Neural cell (in vitro differentiated cells): ENCODE measurements around the gene SCN2A.

ENCODE experiments used
- CTCF ChIP-seq: fragments of 450-650 bp; IDR thresholded peaks from 2 replicates; pipeline ENCODE4 v1.5.1; 2014; ENCODE audit warnings: antibody characterized with exemption, mild to moderate bottlenecking, moderate library complexity; ENCODE audit not compliant: poor library complexity, severe bottlenecking
- EP300 ChIP-seq: fragments of 450-650 bp; conservative IDR thresholded peaks from 2 replicates; pipeline ENCODE4 v1.6.1; 2014; ENCODE audit warnings: antibody characterized with exemption, mild to moderate bottlenecking, moderate library complexity; ENCODE audit not compliant: poor library complexity, severe bottlenecking
- EZH2 ChIP-seq: fragments of 200-600, 300-800 bp; shearing (Covaris generic), sonication (generic); IDR thresholded peaks from 2 replicates; pipeline ENCODE4 v1.6.1; 2014; ENCODE audit warnings: antibody characterized with exemption, low read length, borderline replicate concordance, mild to moderate bottlenecking; ENCODE audit not compliant: insufficient read depth, poor library complexity, severe bottlenecking
- MXI1 ChIP-seq: fragments of 450-650 bp; conservative IDR thresholded peaks from 2 replicates; pipeline ENCODE4 v1.6.1; 2014; ENCODE audit warnings: antibody characterized with exemption, mild to moderate bottlenecking; ENCODE audit not compliant: poor library complexity, severe bottlenecking
- POLR2AphosphoS5 ChIP-seq: IDR thresholded peaks from 2 replicates; pipeline ENCODE4 v1.6.1; 2012
- RAD21 ChIP-seq: fragments of 450-650 bp; conservative IDR thresholded peaks from 2 replicates; pipeline ENCODE4 v1.6.1; 2014; ENCODE audit warnings: antibody characterized with exemption, mild to moderate bottlenecking, moderate library complexity
- SMC3 ChIP-seq: fragments of 450-650 bp; conservative IDR thresholded peaks from 2 replicates; pipeline ENCODE4 v1.6.1; 2014; ENCODE audit warnings: antibody characterized with exemption, mild to moderate bottlenecking, moderate library complexity; ENCODE audit not compliant: poor library complexity
- TAF1 ChIP-seq: IDR thresholded peaks from 2 replicates; pipeline ENCODE4 v1.6.1; 2012; ENCODE audit warnings: low read depth

DNA sequence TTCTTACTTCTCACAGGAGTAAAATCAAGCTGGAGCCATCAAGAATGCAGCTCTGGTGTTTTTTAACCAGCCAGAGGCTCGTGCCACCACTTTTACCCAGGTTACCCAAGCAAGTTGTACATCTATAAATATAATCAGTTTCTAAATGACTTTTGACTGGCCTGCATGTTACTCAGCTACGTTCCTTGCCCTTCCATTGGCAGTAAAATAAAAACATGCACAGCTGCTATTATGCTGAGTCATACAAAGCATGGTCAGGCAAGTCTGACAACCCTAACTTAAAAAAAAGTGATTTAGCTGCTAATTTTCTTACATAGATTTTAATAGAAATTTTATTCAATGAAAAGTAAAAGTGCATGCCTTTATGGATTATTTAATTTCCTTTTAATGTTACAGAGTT lies 118.5 kb downstream of the SCN2A start:
- TF ChIP-seq CTCF (no peak), EZH2 (no peak), RAD21 (no peak), TAF1 (no peak), MXI1 (no peak), EP300 (no peak), POLR2AphosphoS5 (no peak), SMC3 (no peak)
